HG03460 (cell line): ENCODE data around the gene RPS16.

Source experiments
- ATAC-seq: cut with Tn5 transposase; IDR thresholded peaks from one replicate; pipeline ENCODE4 v1.9.1; 2021; ENCODE audit not compliant: unreplicated experiment

RPS16 gene

GRCh38 chr19:39407660-39408391 is 27.9 kb downstream of the RPS16 start:
- ATAC-seq: no peak

GRCh38 chr19:39407410-39407659 is 28.4 kb downstream of the RPS16 start:
- no peak for ATAC-seq

- no peak for ATAC-seq
Measured at GRCh38 chr19:39406656-39407409, 28.9 kb downstream of the RPS16 start, which contains the start of gene ZFP36. Gene ZFP36, plus strand, starts transcription at chr19:39406847. Its CDS starts 58 bp downstream, at chr19:39406905.

GRCh38 chr19:39405958-39406655 is 29.6 kb downstream of the RPS16 start:
- ATAC-seq: no peak

GRCh38 chr19:39405261-39405957 is 30.3 kb downstream of the RPS16 start:
- ATAC-seq: no peak

GRCh38 chr19:39403331-39404312 is 32.1 kb downstream of the RPS16 start:
- peak; percentile 17 for ATAC-seq

GRCh38 chr19:39402346-39403300 is 33.1 kb downstream of the RPS16 start:
- ATAC-seq: no peak

- ATAC-seq: peak; percentile 21
Measured at GRCh38 chr19:39401549-39402345, 34.0 kb downstream of the RPS16 start.

GRCh38 chr19:39401070-39401548 is 34.6 kb downstream of the RPS16 start:
- no peak for ATAC-seq

GRCh38 chr19:39400061-39400460 is 35.7 kb downstream of the RPS16 start:
- no peak for ATAC-seq

- no peak for ATAC-seq
Measured at GRCh38 chr19:39399668-39400050, 36.1 kb downstream of the RPS16 start.

- no peak for ATAC-seq
Measured at GRCh38 chr19:39398297-39398864, 37.4 kb downstream of the RPS16 start.

GRCh38 chr19:39397360-39398296 is 38.1 kb downstream of the RPS16 start:
- peak; percentile 32 for ATAC-seq

- peak; percentile 82 for ATAC-seq
Measured at GRCh38 chr19:39390751-39391437, 44.9 kb downstream of the RPS16 start, which contains the start of the genes MED29 and PAF1. Gene MED29, plus strand, starts transcription at chr19:39391378. Its CDS starts 45 bp downstream, at chr19:39391423. Gene PAF1, minus strand, starts transcription at chr19:39391106. Its CDS starts 242 bp downstream, at chr19:39390864.

- ATAC-seq: no peak
Measured at GRCh38 chr19:39390451-39390750, 45.3 kb downstream of the RPS16 start.
